IPS-NIHi11 (cell line): ENCODE data around the gene RABAC1.
"Not testable (repeated sequence)": the region's sequence is repeated elsewhere in the genome, so short reads cannot be mapped to it uniquely, and the experiment has no call there.

Source experiments
- DNase-seq: peaks from one replicate; pipeline ENCODE4 v3.0.0; 2012; ENCODE audit warnings: mixed read lengths, low spot score

Gene RABAC1

GRCh38 chr19:41915776-41916414, 43.2 kb downstream of the RABAC1 start:
- DNase-seq: no peak

- DNase-seq: no peak
Measured at GRCh38 chr19:41915021-41915775, 43.9 kb downstream of the RABAC1 start.

GRCh38 chr19:41914424-41914834, 44.7 kb downstream of the RABAC1 start:
- DNase-seq: not testable (repeated sequence)

- peak; percentile 68 for DNase-seq
Measured at GRCh38 chr19:41913538-41914423, 45.3 kb downstream of the RABAC1 start.

GRCh38 chr19:41912899-41913537, 46.1 kb downstream of the RABAC1 start:
- DNase-seq: peak; percentile 70

GRCh38 chr19:41911889-41912731, 47.0 kb downstream of the RABAC1 start:
- no peak for DNase-seq

- DNase-seq: no peak
Measured at GRCh38 chr19:41910992-41911888, 47.9 kb downstream of the RABAC1 start.

GRCh38 chr19:41910240-41910991, 48.7 kb downstream of the RABAC1 start:
- DNase-seq: no peak

GRCh38 chr19:41909706-41910105, 49.4 kb downstream of the RABAC1 start:
- no peak for DNase-seq

GRCh38 chr19:41908724-41909464, 50.2 kb downstream of the RABAC1 start:
- no peak for DNase-seq

GRCh38 chr19:41907994-41908615, 51.0 kb downstream of the RABAC1 start:
- no peak for DNase-seq

GRCh38 chr19:41906916-41907680, 52.0 kb downstream of the RABAC1 start:
- DNase-seq: no peak
